ENCODE measurements around the gene NCS1.

Gene NCS1

GRCh38 chr9:130183133-130183762 is 11.0 kb downstream of the NCS1 start (continued):
- TF ChIP-seq ZNF660 (tag by site-specific recombination; IDR thresholded peaks at IDR 0.05) = no peak
- TF ChIP-seq ZNF10 (tag by site-specific recombination; IDR thresholded peaks at IDR 0.05) = no peak
- no peak for TF ChIP-seq ZNF423 (tag by site-specific recombination; IDR thresholded peaks at IDR 0.05)
- TF ChIP-seq ZNF433 (tag by site-specific recombination; IDR thresholded peaks at IDR 0.05; ENCODE audit: low read depth) = no peak
- TF ChIP-seq CTCF (tag by site-specific recombination; IDR thresholded peaks at IDR 0.05) = no peak
- no peak for TF ChIP-seq TCF7L2 (IDR thresholded peaks at IDR 0.05; ENCODE audit: borderline replicate concordance, low read depth, low read length)
- no peak for TF ChIP-seq ZNF521 (tag by site-specific recombination; IDR thresholded peaks at IDR 0.05)
- TF ChIP-seq ZNF221 (tag by site-specific recombination; IDR thresholded peaks at IDR 0.05; ENCODE audit: borderline replicate concordance) = no peak
- TF ChIP-seq ZNF366 (tag by site-specific recombination; conservative IDR thresholded peaks at IDR 0.05) = peak; percentile 98
- no peak for TF ChIP-seq KLF1 (tag by site-specific recombination; IDR thresholded peaks at IDR 0.05)
- TF ChIP-seq ZBTB20 (tag by site-specific recombination; IDR thresholded peaks at IDR 0.05) = peak; percentile 94
- no peak for TF ChIP-seq SCRT1 (tag by site-specific recombination; IDR thresholded peaks at IDR 0.05; ENCODE audit: borderline replicate concordance)
- TF ChIP-seq ZNF776 (tag by site-specific recombination; IDR thresholded peaks at IDR 0.05; ENCODE audit: borderline replicate concordance) = no peak
- TF ChIP-seq ZNF132 (tag by site-specific recombination; IDR thresholded peaks at IDR 0.05; ENCODE audit: borderline replicate concordance) = no peak
- no peak for TF ChIP-seq ZNF664 (tag by site-specific recombination; IDR thresholded peaks at IDR 0.05)
- TF ChIP-seq ZNF138 (tag by site-specific recombination; IDR thresholded peaks at IDR 0.05; ENCODE audit: borderline replicate concordance) = no peak
- no peak for TF ChIP-seq IKZF3 (tag by site-specific recombination; IDR thresholded peaks at IDR 0.05)
- TF ChIP-seq SP7 (tag by site-specific recombination; IDR thresholded peaks at IDR 0.05) = no peak
- TF ChIP-seq ZNF398 (tag by site-specific recombination; IDR thresholded peaks at IDR 0.05) = peak; percentile 73; the same call in 1 of the 2 replicates
- TF ChIP-seq ZBTB44 (tag by site-specific recombination; IDR thresholded peaks at IDR 0.05) = no peak
- no peak for TF ChIP-seq ZNF184 (tag by site-specific recombination; IDR thresholded peaks at IDR 0.05)
- TF ChIP-seq ZNF311 (tag by site-specific recombination; IDR thresholded peaks at IDR 0.05; ENCODE audit: borderline replicate concordance) = no peak
- peak; percentile 91 for TF ChIP-seq ZNF600 (tag by site-specific recombination; IDR thresholded peaks at IDR 0.05)
- TF ChIP-seq ZSCAN5A (tag by site-specific recombination; IDR thresholded peaks at IDR 0.05) = no peak
- TF ChIP-seq ZNF514 (tag by site-specific recombination; IDR thresholded peaks at IDR 0.05) = no peak
- TF ChIP-seq ZNF768 (tag by site-specific recombination; IDR thresholded peaks at IDR 0.05) = no peak
- no peak for TF ChIP-seq ZNF449 (tag by site-specific recombination; IDR thresholded peaks at IDR 0.05)
- TF ChIP-seq ZFP41 (tag by site-specific recombination; IDR thresholded peaks at IDR 0.05; ENCODE audit: borderline replicate concordance) = no peak
- TF ChIP-seq ZNF391 (tag by site-specific recombination; IDR thresholded peaks at IDR 0.05; ENCODE audit: borderline replicate concordance, low read depth) = no peak
- 0 out of 2 replicates have a peak, but pooled peaks have one; percentile 13 for TF ChIP-seq ZFP69B (tag by site-specific recombination; IDR thresholded peaks at IDR 0.05)
- TF ChIP-seq ZBTB8A (tag by site-specific recombination; IDR thresholded peaks at IDR 0.05) = 0 out of 2 replicates have a peak, but pooled peaks have one; percentile 14
- TF ChIP-seq ZSCAN30 (tag by site-specific recombination; IDR thresholded peaks at IDR 0.05) = no peak
- peak; percentile 73 for TF ChIP-seq FEZF1 (tag by site-specific recombination; IDR thresholded peaks at IDR 0.05)
